HepG2 (cell line): Measurements from ENCODE around the gene MADD. TPM values are rescaled to one million over a fixed set of nuclear protein-coding genes. Genes with fewer than 3 reads are reported as not detected.

ENCODE experiments used
- ATF6 ChIP-seq: sonication (generic); formaldehyde crosslinking; conservative IDR thresholded peaks from 2 replicates; pipeline ENCODE4 v1.4.0; 2020; ENCODE audit warnings: missing genetic modification reagents
- BRCA1 ChIP-seq: sonication (generic); formaldehyde crosslinking; IDR thresholded peaks from 2 replicates; pipeline ENCODE4 v1.4.0; 2020; ENCODE audit warnings: missing genetic modification reagents
- CBX5 ChIP-seq: sonication (generic); formaldehyde crosslinking; IDR thresholded peaks from 2 replicates; pipeline ENCODE4 v1.4.0; 2020; ENCODE audit warnings: missing genetic modification reagents, borderline replicate concordance
- ELF3 ChIP-seq: IDR thresholded peaks from 2 replicates; pipeline ENCODE4 v1.6.1; 2016; ENCODE audit warnings: missing genetic modification reagents, missing compliant biosample characterization
- ERF ChIP-seq: IDR thresholded peaks from 2 replicates; pipeline ENCODE4 v1.6.1; 2018; ENCODE audit warnings: missing biosample characterization, missing genetic modification reagents
- HOXA9 ChIP-seq: sonication (generic); formaldehyde crosslinking; IDR thresholded peaks from 2 replicates; pipeline ENCODE4 v1.8.1; 2022; ENCODE audit warnings: missing genetic modification reagents, mild to moderate bottlenecking, moderate library complexity, borderline replicate concordance
- NCOA1 ChIP-seq: sonication (generic); formaldehyde crosslinking; IDR thresholded peaks from 2 replicates; pipeline ENCODE4 v1.9.0; 2021; ENCODE audit warnings: missing genetic modification reagents
- RBM39 ChIP-seq: fragments of 200-400 bp; formaldehyde crosslinking; IDR thresholded peaks from one replicate; pipeline ENCODE4 v1.6.1; 2018; ENCODE audit warnings: antibody characterized with exemption, mild to moderate bottlenecking, low read depth, low read length; ENCODE audit not compliant: poor library complexity, severe bottlenecking
- SETDB1 ChIP-seq: sonication (generic); formaldehyde crosslinking; IDR thresholded peaks from 2 replicates; pipeline ENCODE4 v1.5.1; 2020; ENCODE audit warnings: missing genetic modification reagents, mild to moderate bottlenecking, borderline replicate concordance
- SIX4 ChIP-seq: sonication (generic); formaldehyde crosslinking; IDR thresholded peaks from 2 replicates; pipeline ENCODE4 v1.4.0; 2020; ENCODE audit warnings: missing genetic modification reagents
- SMAD1 ChIP-seq: sonication (generic); formaldehyde crosslinking; IDR thresholded peaks from 2 replicates; pipeline ENCODE4 v1.4.0; 2020; ENCODE audit warnings: missing genetic modification reagents, low read depth, mild to moderate bottlenecking, borderline replicate concordance
- SP2 ChIP-seq: sonication (generic); formaldehyde crosslinking; IDR thresholded peaks from 2 replicates; pipeline ENCODE4 v1.5.1; 2020; ENCODE audit warnings: mild to moderate bottlenecking, missing genetic modification reagents
- STAT6 ChIP-seq: sonication (generic); formaldehyde crosslinking; IDR thresholded peaks from 2 replicates; pipeline ENCODE4 v1.4.0; 2020; ENCODE audit warnings: missing genetic modification reagents, mild to moderate bottlenecking, borderline replicate concordance
- THRA ChIP-seq: sonication (generic); formaldehyde crosslinking; IDR thresholded peaks from 2 replicates; pipeline ENCODE4 v1.4.0; 2020; ENCODE audit warnings: missing genetic modification reagents, borderline replicate concordance
- ZBTB14 ChIP-seq: sonication (generic); formaldehyde crosslinking; IDR thresholded peaks from 2 replicates; pipeline ENCODE4 v1.4.0; 2020; ENCODE audit warnings: missing genetic modification reagents
- ZBTB7B ChIP-seq: sonication (generic); formaldehyde crosslinking; IDR thresholded peaks from 2 replicates; pipeline ENCODE4 v1.4.0; 2020; ENCODE audit warnings: missing genetic modification reagents
- ZMYM3 ChIP-seq: sonication (generic); formaldehyde crosslinking; IDR thresholded peaks from 2 replicates; pipeline ENCODE4 v1.5.1; 2020; ENCODE audit warnings: mild to moderate bottlenecking, missing genetic modification reagents
- ZNF121 ChIP-seq: sonication (generic); formaldehyde crosslinking; IDR thresholded peaks from 2 replicates; pipeline ENCODE4 v1.5.0; 2020; ENCODE audit warnings: mild to moderate bottlenecking, missing genetic modification reagents
- ZNF282 ChIP-seq: fragments of 450-650 bp; IDR thresholded peaks from 2 replicates; pipeline ENCODE4 v1.6.1; 2018; ENCODE audit not compliant: partially characterized antibody
- polyA plus RNA-seq, 8 experiments: library from polyadenylated mRNA; depleted of rRNA in 3 of 8; stranded (reverse) in 7 of 8; unstranded in 1 of 8; fragments of >200 nt; fragmentation: Illumina TruSeq in 4 of 8; extraction: Trizol in 4 of 8; gene quantifications; 2 replicates each; pipeline versions ENCODE4 v1.2.1 to v1.2.3, GENCODE V29; 2011 to 2016; ENCODE audit warnings: low read depth in 4 of 8, missing spikeins in 1 of 8, mixed read lengths in 1 of 8; ENCODE audit not compliant: insufficient read depth in 1 of 8
- total RNA-seq, 5 experiments: library from RNA; depleted of rRNA; stranded (reverse); fragments of >200 nt; fragmentation: Illumina TruSeq; extraction: Trizol; gene quantifications; 2 replicates each; pipeline ENCODE4 v1.2.3, GENCODE V29; 2016; ENCODE audit warnings: low read depth in 1 of 5

MADD gene
- total and polyA plus RNA-seq, 2 of the 13 experiments (the other 11 are each of a cell fraction or from before 2014, with no cell fraction given), result 18.0 to 29.2 TPM

- TF ChIP-seq HOXA9 (no peak), NCOA1 (no peak), BRCA1 (CRISPR knock-in tag) (no peak), SIX4 (CRISPR knock-in tag) (no peak), ATF6 (CRISPR knock-in tag) (no peak), ZMYM3 (0 out of 2 replicates have a peak, but pooled peaks have one; percentile 16), RBM39 (peak; percentile 95), ZNF282 (no peak), THRA (CRISPR knock-in tag) (no peak; the same call in 1 of the 2 replicates), ERF (0 out of 2 replicates have a peak, but pooled peaks have one; percentile 20), CBX5 (CRISPR knock-in tag) (peak; percentile 21; the same call in 1 of the 2 replicates), SETDB1 (no peak), SP2 (CRISPR knock-in tag) (no peak), ELF3 (CRISPR knock-in tag) (no peak), ZBTB7B (0 out of 2 replicates have a peak, but pooled peaks have one; percentile 2), SMAD1 (CRISPR knock-in tag) (no peak), STAT6 (CRISPR knock-in tag) (no peak), ZBTB14 (no peak), ZNF121 (no peak)
Measured at GRCh38 chr11:47257517-47258316, 12.2 kb upstream of the MADD start, which contains the start of gene NR1H3 (continued).
